Forelimb muscle (tissue), 1 donor: ENCODE measurements around the gene SLC35B2. TPM values are rescaled to one million over a fixed set of nuclear protein-coding genes. Genes with fewer than 3 reads are reported as not detected.

Experiments
- DNase-seq: peaks from one replicate; pipeline ENCODE4 v3.0.0-alpha.2; 2013; ENCODE audit warnings: low read depth
- polyA plus RNA-seq: library from polyadenylated mRNA; unstranded; fragments of 120-200 nt; gene quantifications from one replicate; pipeline ENCODE4 v1.2.1, GENCODE V29; 2013; ENCODE audit not compliant: insufficient read length

The SLC35B2 gene
- polyA plus RNA-seq, 1 donor: 28.8 TPM

DNA sequence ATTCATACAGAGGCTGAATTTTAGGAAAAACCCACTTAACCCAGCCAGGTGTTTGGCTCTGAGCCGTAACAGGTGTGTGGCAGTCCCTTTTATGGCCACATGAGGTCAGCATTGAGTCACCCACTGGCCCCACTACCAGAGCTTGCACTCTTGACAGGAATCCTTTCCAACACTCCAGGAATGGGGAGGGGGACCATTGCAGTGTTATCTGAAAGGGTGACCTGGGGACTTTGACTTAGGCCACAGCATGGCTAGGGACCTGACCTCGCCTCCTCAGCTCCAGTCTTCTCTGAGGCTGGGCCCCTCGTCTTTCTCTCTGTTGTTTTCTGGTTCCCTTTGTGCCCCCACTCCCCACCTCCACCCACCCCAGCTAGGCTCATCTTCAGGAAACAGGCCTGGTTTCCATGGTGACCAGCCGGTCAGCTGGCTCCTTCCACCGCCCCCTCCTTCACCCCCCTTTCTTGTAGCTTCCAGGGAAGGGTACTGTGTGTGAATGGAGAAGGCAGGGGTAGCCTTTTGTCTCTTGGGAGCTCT lies 10.8 kb upstream of the SLC35B2 start:
- DNase-seq: no peak

DNA sequence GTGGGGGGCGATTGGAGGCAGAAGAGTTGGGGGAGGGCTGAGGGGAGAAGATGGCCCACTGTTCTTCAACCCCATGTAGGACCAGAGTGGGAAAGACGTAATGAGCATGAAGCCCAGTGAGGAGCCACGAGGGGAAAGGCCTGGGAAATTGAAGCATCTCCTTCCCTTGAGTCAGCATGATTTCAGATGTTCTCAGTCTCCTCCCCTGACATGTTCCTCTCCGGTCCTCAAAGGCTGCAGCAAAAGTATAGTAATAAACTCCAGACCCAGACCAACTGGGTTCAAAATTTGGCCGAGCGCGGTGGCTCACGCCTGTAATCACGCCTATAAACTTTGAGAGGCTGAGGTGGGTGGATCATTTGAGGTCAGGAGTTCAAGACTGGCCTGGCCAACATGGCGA lies 9.9 kb upstream of the SLC35B2 start:
- DNase-seq: no peak

DNA sequence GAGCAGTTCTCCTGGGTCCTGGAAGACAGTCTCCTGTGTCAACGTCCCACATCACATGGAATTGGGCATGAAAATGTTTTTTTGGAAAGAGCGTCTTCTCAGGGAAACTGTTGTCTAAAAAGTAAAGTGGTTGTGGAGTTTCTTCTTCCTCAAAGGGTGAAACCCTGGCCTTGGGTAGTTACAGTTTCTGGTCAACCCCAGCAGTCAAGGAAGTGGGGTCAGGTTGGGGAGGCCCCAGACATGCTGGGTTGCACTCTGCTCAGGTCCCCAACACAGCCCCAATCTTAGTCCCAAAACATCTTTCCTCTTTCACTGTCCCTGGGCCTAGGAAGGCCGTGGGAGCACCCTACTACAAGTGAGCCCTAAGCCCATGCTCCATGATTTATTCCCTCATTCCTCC lies 9.0 kb upstream of the SLC35B2 start:
- no peak for DNase-seq

- DNase-seq: no peak
These were observed 8.4 kb upstream of the SLC35B2 start for GRCh38 chr6:44265722-44266233.

- DNase-seq: no peak
These were observed 7.8 kb upstream of the SLC35B2 start, which contains the start of gene NFKBIE for GRCh38 chr6:44265007-44265721. Gene NFKBIE, minus strand, starts transcription at chr6:44265551. Its CDS starts 205 bp downstream, at chr6:44265346.

DNA sequence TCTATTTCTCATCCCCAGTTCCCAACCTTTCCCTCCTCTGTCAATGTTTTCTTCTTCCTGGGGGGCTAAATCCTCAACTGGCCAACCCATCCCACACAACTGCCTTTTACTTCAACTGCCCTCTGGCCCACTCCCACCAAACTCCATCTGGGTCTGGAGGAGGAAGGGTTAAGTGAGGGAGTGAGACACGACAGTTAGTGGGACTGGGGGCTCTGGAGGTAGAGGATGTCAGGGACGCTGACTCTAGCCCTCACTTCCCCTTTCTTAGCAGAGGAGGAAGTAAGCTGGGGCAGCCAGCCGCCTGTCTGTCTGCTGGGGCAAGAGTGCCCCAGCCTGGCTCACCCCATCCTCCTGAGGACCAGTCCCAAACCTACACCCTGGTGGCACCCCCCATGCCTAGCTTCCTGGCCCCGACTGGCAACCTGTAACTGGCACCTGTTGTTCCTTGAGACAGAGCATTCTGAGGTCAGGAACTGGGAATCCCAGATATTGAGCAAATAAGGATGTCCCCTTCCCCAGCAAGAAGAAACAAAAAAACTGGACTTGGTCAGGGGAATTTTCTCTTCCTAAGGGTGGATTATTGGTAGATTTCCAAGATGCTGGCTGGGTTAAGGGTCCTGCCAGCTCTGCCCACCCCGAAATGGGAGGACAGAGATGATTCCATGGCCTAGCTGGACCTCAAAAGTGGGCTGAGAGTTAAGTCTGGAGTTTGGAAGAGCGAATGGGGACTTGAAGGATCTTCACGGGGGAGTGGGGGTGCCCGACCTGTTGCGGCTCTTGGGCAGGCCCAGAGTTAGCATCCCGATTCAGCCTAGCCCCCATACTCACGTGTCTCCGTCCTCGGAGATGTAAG lies 7.1 kb upstream of the SLC35B2 start:
- no peak for DNase-seq

- DNase-seq: no peak
These were observed 6.2 kb upstream of the SLC35B2 start for GRCh38 chr6:44263354-44264100.

GRCh38 chr6:44262467-44263353 lies 5.4 kb upstream of the SLC35B2 start:
- DNase-seq: no peak

GRCh38 chr6:44261581-44261980 lies 4.3 kb upstream of the SLC35B2 start:
- DNase-seq: no peak

DNA sequence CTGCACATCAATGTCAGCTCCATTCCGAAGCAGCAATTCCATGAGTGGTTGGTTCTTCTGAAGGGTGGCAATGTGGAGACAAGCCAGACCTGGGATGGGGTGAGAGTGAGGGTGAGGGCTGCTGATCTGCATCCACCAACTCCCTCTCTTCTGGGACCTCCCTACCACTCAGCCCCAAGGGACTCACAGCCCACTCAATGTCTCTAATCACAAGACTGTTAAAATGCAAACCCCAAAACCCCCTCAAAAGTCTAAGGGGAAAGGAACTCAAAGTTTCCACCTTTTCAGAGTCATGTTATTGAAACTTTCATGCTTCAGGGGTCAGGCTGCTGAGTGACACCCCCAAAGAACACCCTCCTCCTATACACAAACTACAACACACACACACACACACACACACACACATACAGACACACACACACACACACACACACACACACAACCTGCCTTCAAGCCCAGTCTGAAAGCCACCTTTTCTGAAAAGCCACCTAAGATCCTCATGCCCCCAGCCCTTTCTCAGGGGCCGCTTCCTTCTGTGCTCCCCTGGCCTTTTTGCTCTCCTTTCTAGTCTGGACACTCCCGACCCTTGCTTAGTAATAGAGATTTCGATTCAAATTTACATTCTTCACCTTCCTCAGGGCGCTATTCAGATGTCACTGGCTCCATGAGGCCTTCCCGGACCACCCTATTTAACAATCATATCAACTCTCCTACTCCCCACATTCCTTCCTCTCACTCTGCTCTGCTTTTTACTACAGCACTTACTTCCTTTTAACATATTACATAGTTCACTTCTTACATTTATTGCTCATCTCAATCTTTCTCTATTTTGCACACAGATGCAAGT lies 3.3 kb upstream of the SLC35B2 start:
- no peak for DNase-seq

GRCh38 chr6:44260011-44260410 lies 2.7 kb upstream of the SLC35B2 start:
- DNase-seq: no peak

DNA sequence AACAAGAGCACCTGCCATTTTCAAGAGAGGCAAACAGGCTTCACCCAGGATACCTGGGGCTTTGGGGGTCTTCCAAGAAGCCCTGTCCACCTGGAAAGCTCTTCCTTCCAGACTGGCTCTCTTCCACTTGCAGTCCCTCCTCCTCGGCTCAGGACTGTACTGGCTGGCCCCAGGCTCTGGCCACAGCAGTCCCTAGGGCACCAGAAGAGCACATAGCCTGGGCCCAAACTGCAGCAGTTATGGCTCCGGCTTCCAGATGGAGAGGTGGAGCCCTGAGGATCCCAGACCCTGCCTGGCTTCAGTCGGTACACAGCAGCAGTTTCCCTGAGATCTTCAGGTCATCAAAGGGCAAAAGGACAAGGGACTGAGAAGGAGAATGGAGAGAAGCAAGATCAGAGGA lies 1.6 kb upstream of the SLC35B2 start:
- DNase-seq: no peak

GRCh38 chr6:44258325-44258863 lies 1.1 kb upstream of the SLC35B2 start:
- no peak for DNase-seq

DNA sequence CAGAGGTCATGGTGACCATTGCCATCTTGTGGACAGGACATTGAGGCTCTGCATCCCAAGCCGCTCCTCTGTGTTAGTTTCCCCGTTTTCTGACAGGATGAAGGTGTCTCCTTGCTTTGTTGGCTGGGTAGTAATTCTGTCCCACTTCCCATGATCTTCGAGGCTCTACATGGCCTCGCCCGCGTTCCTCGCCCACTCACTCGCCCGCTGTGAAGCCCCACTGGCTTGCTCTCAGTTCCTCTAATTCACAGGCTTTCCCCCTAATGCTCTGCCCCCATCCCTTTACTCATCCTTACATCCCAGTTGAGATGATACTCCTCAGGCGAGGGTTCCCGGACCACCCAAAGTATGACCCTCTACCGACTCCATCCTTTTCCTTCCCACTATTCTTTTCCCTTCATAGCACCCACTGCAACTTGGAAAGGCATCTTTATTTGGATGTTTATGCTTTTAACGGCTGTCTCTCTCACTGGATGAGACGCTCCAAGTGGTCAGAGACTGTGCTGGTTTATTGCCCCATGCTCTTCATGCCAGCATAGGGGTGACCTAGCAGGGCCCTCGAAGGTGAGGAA lies 511 bp upstream of the SLC35B2 start:
- DNase-seq: no peak

DNA sequence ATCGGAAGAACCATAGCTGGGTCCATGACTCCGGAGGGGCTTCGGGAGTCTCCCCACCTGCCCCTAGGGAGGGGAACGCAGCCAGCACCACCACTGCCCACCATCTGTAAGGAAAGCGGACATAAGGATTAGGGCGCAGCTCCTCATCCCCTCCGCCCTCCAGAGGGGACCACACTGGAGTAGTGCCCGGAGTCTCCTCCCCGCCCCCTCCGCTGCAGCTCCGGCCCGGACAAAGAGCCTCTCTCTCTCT lies 628 bp downstream of the SLC35B2 start:
- no peak for DNase-seq

DNA sequence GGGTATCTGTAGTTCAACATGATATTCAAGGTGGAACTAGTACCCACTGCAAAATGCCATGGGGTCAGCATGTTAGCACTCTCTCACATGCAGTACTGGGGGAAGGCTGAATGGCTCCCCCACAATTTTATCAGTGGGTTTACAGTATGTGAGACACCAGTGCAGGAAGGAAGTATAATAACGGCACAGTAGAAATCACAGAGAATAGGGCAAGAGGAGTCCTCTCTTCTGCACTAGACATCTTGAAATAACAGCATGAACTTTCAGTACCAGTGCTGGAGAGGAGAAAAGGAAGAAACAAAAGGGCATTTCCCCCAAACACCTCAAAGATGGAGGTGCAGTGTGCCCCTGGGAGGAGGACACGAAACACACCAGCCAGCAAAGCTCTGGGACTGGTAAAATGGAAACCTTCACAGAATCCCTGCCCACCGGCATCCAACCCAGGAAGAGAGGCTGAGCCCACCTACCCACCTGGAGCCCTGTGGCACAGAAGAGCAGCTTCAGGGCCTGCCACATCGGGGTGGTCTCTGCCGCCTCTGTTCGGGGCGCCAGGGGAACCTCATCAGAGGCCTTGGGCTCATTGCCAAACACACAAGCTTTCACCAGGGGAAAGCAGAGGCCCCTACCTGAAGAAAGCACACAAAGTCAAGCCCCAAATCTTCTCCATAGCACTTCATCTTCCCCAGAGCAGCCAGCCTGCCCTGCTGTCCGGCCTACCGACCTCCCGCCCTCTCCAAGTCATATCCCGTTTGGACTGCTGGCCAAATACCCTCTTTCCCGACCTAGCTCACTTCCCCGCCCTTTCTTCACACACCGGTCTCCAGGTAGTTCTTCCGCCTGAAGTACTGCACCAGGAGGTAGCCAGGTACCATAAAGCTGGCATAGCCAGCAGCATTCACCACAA lies 1.2 kb downstream of the SLC35B2 start:
- no peak for DNase-seq

- DNase-seq: no peak
These were observed 2.1 kb downstream of the SLC35B2 start for GRCh38 chr6:44255105-44255808.
